ENCODE measurements around the gene GRK4. TPM values are rescaled to one million over a fixed set of nuclear protein-coding genes. Genes with fewer than 3 reads are reported as not detected.

The GRK4 gene
- total RNA-seq, 4 donors from 2014 or later = 1.0 to 9.4 (median 6.0) TPM; not detected in 1

- no peak for DNase-seq
- H3K27ac ChIP-seq = no peak overlapping the region
- no peak for TF ChIP-seq CTCF (IDR thresholded peaks at IDR 0.05)
- TF ChIP-seq POLR2A (IDR thresholded peaks at IDR 0.05) = no peak
- no peaks in the 10 kb centered on the region for H3K4me1 ChIP-seq
- no peak overlapping the region for H3K4me3 ChIP-seq
- no peaks in the 10 kb centered on the region for H3K36me3 ChIP-seq
- intact Hi-C loops (cut with DNase I; ENCODE audit: low total_unique reads) = no loop called here
- H3K27me3 ChIP-seq = no peaks in the 10 kb centered on the region
- no peaks in the 10 kb centered on the region for H3K9me3 ChIP-seq
These were observed 50.5 kb downstream of the GRK4 start for GRCh38 chr4:3013839-3014350.

GRCh38 chr4:3016961-3017360 lies 53.6 kb downstream of the GRK4 start:
- DNase-seq = no peak
- no peaks in the 10 kb centered on the region for H3K27me3 ChIP-seq
- TF ChIP-seq CTCF (IDR thresholded peaks at IDR 0.05) = no peak
- no peak for TF ChIP-seq POLR2A (IDR thresholded peaks at IDR 0.05)
- no peaks in the 10 kb centered on the region for H3K4me1 ChIP-seq
- no peak overlapping the region for H3K27ac ChIP-seq
- intact Hi-C loops (cut with DNase I; ENCODE audit: low total_unique reads) = no loop called here
- no peak overlapping the region for H3K4me3 ChIP-seq
- H3K9me3 ChIP-seq = no peaks in the 10 kb centered on the region
- no peaks in the 10 kb centered on the region for H3K36me3 ChIP-seq

- intact Hi-C loops (cut with DNase I; ENCODE audit: low total_unique reads) = no loop called here
- Histone ChIP-seq H3K36me3 (no peaks in the 10 kb centered on the region), H3K9me3 (no peaks in the 10 kb centered on the region), H3K4me3 (no peak overlapping the region), H3K27ac (no peak overlapping the region), H3K27me3 (no peaks in the 10 kb centered on the region), H3K4me1 (no peaks in the 10 kb centered on the region)
- TF ChIP-seq POLR2A (IDR thresholded peaks at IDR 0.05) (no peak), CTCF (IDR thresholded peaks at IDR 0.05) (no peak)
- DNase-seq = no peak
These were observed 54.1 kb downstream of the GRK4 start for GRCh38 chr4:3017504-3017903.

GRCh38 chr4:3019145-3019846 lies 55.9 kb downstream of the GRK4 start:
- Histone ChIP-seq H3K27me3 (no peaks in the 10 kb centered on the region), H3K4me1 (no peaks in the 10 kb centered on the region), H3K27ac (no peak overlapping the region), H3K4me3 (no peak overlapping the region), H3K9me3 (no peaks in the 10 kb centered on the region), H3K36me3 (no peaks in the 10 kb centered on the region)
- intact Hi-C loops (cut with DNase I; ENCODE audit: low total_unique reads) = no loop called here
- TF ChIP-seq CTCF (IDR thresholded peaks at IDR 0.05) (no peak), POLR2A (IDR thresholded peaks at IDR 0.05) (no peak)
- DNase-seq = no peak

- TF ChIP-seq POLR2A (IDR thresholded peaks at IDR 0.05) = no peak
- no peak for TF ChIP-seq CTCF (IDR thresholded peaks at IDR 0.05)
These were observed 57.8 kb downstream of the GRK4 start for GRCh38 chr4:3021127-3021526.

More at GRCh38 chr4:3021127-3021526, 57.8 kb downstream of the GRK4 start:
- intact Hi-C loops (cut with DNase I; ENCODE audit: low total_unique reads) = no loop called here
- no peaks in the 10 kb centered on the region for H3K36me3 ChIP-seq
- no peak overlapping the region for H3K27ac ChIP-seq
- H3K4me1 ChIP-seq = no peaks in the 10 kb centered on the region
- H3K27me3 ChIP-seq = no peaks in the 10 kb centered on the region
- no peak overlapping the region for H3K4me3 ChIP-seq
- no peak for DNase-seq
- H3K9me3 ChIP-seq = no peaks in the 10 kb centered on the region
